Endothelial cell (in vitro differentiated cells): ENCODE measurements around the gene MR1. TPM values are rescaled to one million over a fixed set of nuclear protein-coding genes. Genes with fewer than 3 reads are reported as not detected.
"Not testable (repeated sequence)": the region's sequence is repeated elsewhere in the genome, so short reads cannot be mapped to it uniquely, and the experiment has no call there.

ENCODE experiments used
- DNase-seq: peaks from one replicate; pipeline ENCODE4 v3.0.0; 2021; ENCODE audit warnings: low spot score
- H3K27ac Mint-ChIP-seq: one replicate; pipeline ENCODE4 v1.8.0; 2021; ENCODE audit warnings: mixed read lengths, inconsistent platforms; ENCODE audit not compliant: unreplicated experiment
- H3K27me3 Mint-ChIP-seq: one replicate; pipeline ENCODE4 v1.8.0; 2021; ENCODE audit warnings: mild to moderate bottlenecking, moderate library complexity, mixed read lengths, inconsistent platforms; ENCODE audit not compliant: unreplicated experiment
- H3K36me3 Mint-ChIP-seq: one replicate; pipeline ENCODE4 v1.8.0; 2021; ENCODE audit warnings: mild to moderate bottlenecking, low read depth, mixed read lengths, inconsistent platforms; ENCODE audit not compliant: unreplicated experiment
- H3K4me1 Mint-ChIP-seq: one replicate; pipeline ENCODE4 v1.8.0; 2021; ENCODE audit warnings: mild to moderate bottlenecking, mixed read lengths, inconsistent platforms; ENCODE audit not compliant: unreplicated experiment
- H3K4me3 Mint-ChIP-seq: one replicate; pipeline ENCODE4 v1.8.0; 2021; ENCODE audit warnings: mild to moderate bottlenecking, mixed read lengths, inconsistent platforms; ENCODE audit not compliant: unreplicated experiment
- H3K9me3 Mint-ChIP-seq: one replicate; pipeline ENCODE4 v1.8.0; 2021; ENCODE audit warnings: mixed read lengths, inconsistent platforms; ENCODE audit not compliant: unreplicated experiment
- CTCF ChIP-seq: fragments of 200-600 bp; sonication (generic); IDR thresholded peaks from one replicate; pipeline ENCODE4 v1.5.0; 2021; ENCODE audit warnings: antibody characterized with exemption; ENCODE audit not compliant: unreplicated experiment
- total RNA-seq: library from RNA; stranded (reverse); fragmentation: NEBNext Ultra II Directional; extraction: Animal tissue kit (Norgen Biotek cat#: 25700); gene quantifications from one replicate; pipeline ENCODE4 v1.2.1, GENCODE V29; 2021; ENCODE audit not compliant: unreplicated experiment

The MR1 gene
- total RNA-seq, 1 donor from 2014 or later = 0.67 TPM

DNA sequence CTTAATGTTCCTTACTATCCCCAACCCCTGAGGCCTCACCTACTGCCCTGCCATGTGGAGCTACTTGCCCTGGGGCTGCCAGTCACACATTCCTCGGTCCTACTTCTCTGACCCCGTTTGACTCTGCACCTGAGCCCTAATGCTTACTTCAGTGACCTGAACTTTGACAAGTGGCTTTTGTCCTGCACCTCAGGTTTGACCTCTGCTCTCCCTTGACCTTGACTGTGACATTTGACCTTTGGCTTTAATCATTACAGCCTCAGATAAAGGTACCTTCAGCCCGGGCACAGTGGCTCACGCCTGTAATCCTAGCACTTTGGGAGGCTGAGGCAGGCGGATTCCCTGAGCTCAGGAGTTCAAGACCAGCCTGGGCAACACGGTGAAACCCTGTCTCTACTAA lies 22.8 kb downstream of the MR1 start:
- no peak overlapping the region for H3K27ac Mint-ChIP-seq
- no peaks in the 10 kb centered on the region for H3K36me3 Mint-ChIP-seq
- DNase-seq = no peak
- H3K4me1 Mint-ChIP-seq = no peaks in the 10 kb centered on the region
- TF ChIP-seq CTCF = no peak
- H3K4me3 Mint-ChIP-seq = no peak overlapping the region
- no peaks in the 10 kb centered on the region for H3K9me3 Mint-ChIP-seq
- H3K27me3 Mint-ChIP-seq = no peaks in the 10 kb centered on the region

GRCh38 chr1:181057079-181057478 lies 23.3 kb downstream of the MR1 start:
- Mint-ChIP-seq H3K4me1 (no peaks in the 10 kb centered on the region), H3K27ac (no peak overlapping the region), H3K27me3 (no peaks in the 10 kb centered on the region), H3K36me3 (no peaks in the 10 kb centered on the region), H3K9me3 (no peaks in the 10 kb centered on the region), H3K4me3 (no peak overlapping the region)
- no peak for DNase-seq
- no peak for TF ChIP-seq CTCF

DNA sequence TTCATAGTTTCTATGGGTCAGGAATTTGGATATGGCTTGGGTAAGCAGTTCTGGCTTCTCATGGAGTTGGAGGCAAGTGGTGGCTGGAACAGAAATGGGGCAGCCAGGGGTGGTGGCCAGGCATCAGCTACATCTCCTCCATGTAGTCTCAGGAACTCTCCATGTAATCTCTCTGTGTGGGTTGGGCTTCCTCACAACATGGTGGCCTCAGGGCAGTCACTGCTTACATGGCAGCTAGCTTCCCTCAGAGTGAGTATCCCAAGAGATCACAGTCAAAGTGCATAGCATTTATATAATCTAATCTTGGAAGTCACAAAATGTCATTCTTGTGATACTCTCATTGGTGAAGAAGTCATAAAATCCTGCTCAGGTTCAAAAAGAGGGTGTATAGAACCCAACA lies 25.7 kb downstream of the MR1 start:
- no peaks in the 10 kb centered on the region for H3K27me3 Mint-ChIP-seq
- no peak overlapping the region for H3K27ac Mint-ChIP-seq
- H3K4me3 Mint-ChIP-seq = no peak overlapping the region
- DNase-seq = no peak
- no peaks in the 10 kb centered on the region for H3K36me3 Mint-ChIP-seq
- no peaks in the 10 kb centered on the region for H3K9me3 Mint-ChIP-seq
- H3K4me1 Mint-ChIP-seq = peaks cover 6% of the 10 kb centered on the region
- TF ChIP-seq CTCF = no peak

- peaks cover 6% of the 10 kb centered on the region for H3K4me1 Mint-ChIP-seq
- DNase-seq = no peak
- H3K36me3 Mint-ChIP-seq = no peaks in the 10 kb centered on the region
- no peak overlapping the region for H3K4me3 Mint-ChIP-seq
- no peaks in the 10 kb centered on the region for H3K9me3 Mint-ChIP-seq
- no peak overlapping the region for H3K27ac Mint-ChIP-seq
- H3K27me3 Mint-ChIP-seq = no peaks in the 10 kb centered on the region
- TF ChIP-seq CTCF = no peak
Observed at GRCh38 chr1:181060066-181060465, 26.3 kb downstream of the MR1 start.

DNA sequence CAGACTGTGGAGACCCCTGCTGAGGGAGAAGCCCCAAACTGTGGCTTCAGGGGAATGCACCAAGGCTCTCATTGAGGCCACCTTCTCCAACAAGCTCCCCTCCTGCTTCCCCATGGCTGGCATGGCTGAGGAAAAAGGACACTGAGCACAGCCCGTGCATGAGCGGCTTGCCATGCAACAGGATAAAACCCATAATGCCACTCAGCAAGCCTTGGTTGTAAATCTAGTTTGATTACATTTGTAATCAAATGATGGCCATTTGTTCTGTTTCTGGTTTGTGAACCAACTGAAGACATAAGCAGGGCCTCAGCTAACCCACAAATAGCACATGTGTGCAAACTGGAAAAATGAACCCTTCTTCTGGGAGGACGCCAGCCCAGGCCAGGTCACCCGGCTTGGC lies 27.2 kb downstream of the MR1 start:
- not testable (repeated sequence) for H3K4me1 Mint-ChIP-seq, H3K4me3 Mint-ChIP-seq, H3K27ac Mint-ChIP-seq, H3K9me3 Mint-ChIP-seq, H3K36me3 Mint-ChIP-seq, DNase-seq, H3K27me3 Mint-ChIP-seq

DNA sequence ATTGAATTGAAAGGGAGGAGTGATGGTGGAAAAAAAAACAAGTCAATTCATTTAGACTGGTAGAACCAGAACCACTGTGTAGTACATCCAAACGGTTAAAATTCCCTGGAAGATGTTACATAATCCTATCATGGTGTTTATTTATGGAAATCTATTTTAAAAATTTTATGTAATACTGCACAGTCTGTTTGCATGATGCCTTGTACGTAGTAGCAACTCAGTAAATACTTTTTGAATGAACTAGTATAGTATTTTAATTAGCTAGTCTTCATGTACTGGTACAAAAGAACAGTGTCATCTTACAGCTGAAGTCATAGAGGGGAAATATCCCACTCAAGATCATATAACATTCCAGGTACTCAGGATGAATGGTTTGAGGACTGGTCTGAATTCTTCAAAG lies 27.7 kb downstream of the MR1 start:
- Mint-ChIP-seq H3K36me3 (no peaks in the 10 kb centered on the region), H3K4me3 (no peak overlapping the region), H3K9me3 (no peaks in the 10 kb centered on the region), H3K27me3 (no peaks in the 10 kb centered on the region), H3K27ac (no peak overlapping the region), H3K4me1 (peaks cover 6% of the 10 kb centered on the region)
- no peak for TF ChIP-seq CTCF
- no peak for DNase-seq
